ENCODE data around the gene SERPINB10.

Gene SERPINB10

GRCh38 chr18:63962137-63962536 lies 54.4 kb downstream of the SERPINB10 start:
- H3K36me3 ChIP-seq (ENCODE audit: insufficient read depth, low read length), result no peaks in the 10 kb centered on the region
- no peaks in the 10 kb centered on the region for H3K4me1 ChIP-seq (ENCODE audit: insufficient read depth, low read length, poor library complexity, severe bottlenecking)
- H3K4me2 ChIP-seq (ENCODE audit: low read depth, low read length, poor library complexity, severe bottlenecking), result no peak overlapping the region
- H3K27me3 ChIP-seq (ENCODE audit: insufficient read depth, low read length, poor library complexity, severe bottlenecking), result peaks cover 7% of the 10 kb centered on the region
- no peaks in the 10 kb centered on the region for H3F3A ChIP-seq (ENCODE audit: low read depth)
- no peaks in the 10 kb centered on the region for H3K9me3 ChIP-seq (ENCODE audit: insufficient read depth, low read depth, low read length)
- no peak for TF ChIP-seq CTCF (conservative IDR thresholded peaks at IDR 0.05; ENCODE audit: low read length)
- no peak for TF ChIP-seq EZH2phosphoT487 (IDR thresholded peaks at IDR 0.05; ENCODE audit: borderline replicate concordance)
- H3K4me3 ChIP-seq (ENCODE audit: low read length, poor library complexity, severe bottlenecking), result no peak overlapping the region
- H3K9ac ChIP-seq (ENCODE audit: low read depth, low read length, poor library complexity, severe bottlenecking), result no peak overlapping the region
- no peaks in the 10 kb centered on the region for H3K9me2 ChIP-seq (replicated peaks; ENCODE audit: low read depth, low read length)
- H4K20me1 ChIP-seq (ENCODE audit: insufficient read depth, low read length, poor library complexity, severe bottlenecking), result no peaks in the 10 kb centered on the region
- no peak overlapping the region for H2AFZ ChIP-seq (ENCODE audit: low read length)
- no peaks in the 10 kb centered on the region for H3K79me2 ChIP-seq (ENCODE audit: insufficient read depth, low read length)

- Histone ChIP-seq H3K4me2 (ENCODE audit: low read depth, low read length, poor library complexity, severe bottlenecking) (no peak overlapping the region), H3K9me2 (replicated peaks; ENCODE audit: low read depth, low read length) (no peaks in the 10 kb centered on the region), H3K36me3 (ENCODE audit: insufficient read depth, low read length) (no peaks in the 10 kb centered on the region), H3K27me3 (ENCODE audit: insufficient read depth, low read length, poor library complexity, severe bottlenecking) (peaks cover 21% of the 10 kb centered on the region), H3K9ac (ENCODE audit: low read depth, low read length, poor library complexity, severe bottlenecking) (no peak overlapping the region), H3K4me1 (ENCODE audit: insufficient read depth, low read length, poor library complexity, severe bottlenecking) (no peaks in the 10 kb centered on the region), H2AFZ (ENCODE audit: low read length) (no peak overlapping the region), H4K20me1 (ENCODE audit: insufficient read depth, low read length, poor library complexity, severe bottlenecking) (no peaks in the 10 kb centered on the region), H3K4me3 (ENCODE audit: low read length, poor library complexity, severe bottlenecking) (no peak overlapping the region), H3K9me3 (ENCODE audit: insufficient read depth, low read depth, low read length) (no peaks in the 10 kb centered on the region), H3F3A (ENCODE audit: low read depth) (no peaks in the 10 kb centered on the region), H3K79me2 (ENCODE audit: insufficient read depth, low read length) (no peaks in the 10 kb centered on the region)
- TF ChIP-seq CTCF (conservative IDR thresholded peaks at IDR 0.05; ENCODE audit: low read length), result peak; percentile 85
- TF ChIP-seq EZH2phosphoT487 (IDR thresholded peaks at IDR 0.05; ENCODE audit: borderline replicate concordance), result no peak
These were observed 56.0 kb downstream of the SERPINB10 start for GRCh38 chr18:63963615-63964256.

DNA sequence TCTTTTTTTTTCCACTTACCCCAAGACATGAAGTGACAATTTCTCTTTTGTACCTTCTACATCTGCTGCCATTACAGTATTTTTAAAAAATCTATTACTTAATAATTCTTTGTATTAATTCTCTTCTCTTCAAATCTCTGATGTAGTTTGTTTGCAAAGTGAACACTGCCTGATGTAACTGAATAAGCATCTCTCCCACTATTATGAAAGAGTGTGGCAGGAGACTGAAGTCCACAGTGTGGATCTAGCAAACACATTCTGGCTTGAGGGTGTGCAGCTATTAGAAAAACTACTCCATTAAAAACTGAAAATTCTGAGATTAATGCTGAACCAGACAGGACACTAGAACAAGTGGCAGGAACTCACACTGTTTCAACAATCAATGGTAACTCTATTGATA lies 57.1 kb downstream of the SERPINB10 start:
- Histone ChIP-seq H3K9ac (ENCODE audit: low read depth, low read length, poor library complexity, severe bottlenecking) (no peak overlapping the region), H3K4me3 (ENCODE audit: low read length, poor library complexity, severe bottlenecking) (no peak overlapping the region), H4K20me1 (ENCODE audit: insufficient read depth, low read length, poor library complexity, severe bottlenecking) (no peaks in the 10 kb centered on the region), H3K27me3 (ENCODE audit: insufficient read depth, low read length, poor library complexity, severe bottlenecking) (peaks cover 25% of the 10 kb centered on the region), H3K79me2 (ENCODE audit: insufficient read depth, low read length) (no peaks in the 10 kb centered on the region), H3K4me1 (ENCODE audit: insufficient read depth, low read length, poor library complexity, severe bottlenecking) (no peaks in the 10 kb centered on the region), H3K4me2 (ENCODE audit: low read depth, low read length, poor library complexity, severe bottlenecking) (no peak overlapping the region), H3K9me3 (ENCODE audit: insufficient read depth, low read depth, low read length) (no peaks in the 10 kb centered on the region), H3K36me3 (ENCODE audit: insufficient read depth, low read length) (no peaks in the 10 kb centered on the region), H3K9me2 (replicated peaks; ENCODE audit: low read depth, low read length) (no peaks in the 10 kb centered on the region), H2AFZ (ENCODE audit: low read length) (no peak overlapping the region), H3F3A (ENCODE audit: low read depth) (no peaks in the 10 kb centered on the region)
- TF ChIP-seq EZH2phosphoT487 (IDR thresholded peaks at IDR 0.05; ENCODE audit: borderline replicate concordance), result no peak
- no peak for TF ChIP-seq CTCF (conservative IDR thresholded peaks at IDR 0.05; ENCODE audit: low read length)
